RWPE1 (cell line): ENCODE measurements around the gene TEX22.
A peak's percentile ranks its signal among the peaks of the same experiment; 100 is the strongest.

Experiments used
- CTCF ChIA-PET: fragments of 350-600 bp; sonication (Branson Sonifier 250); formaldehyde crosslinking; extraction: SDS; loops from one replicate; lab custom pipeline; 2021; lab: Yijun Ruan, JAX
- POLR2A ChIA-PET: fragments of 400-600 bp; formaldehyde crosslinking; extraction: SDS; loops from one replicate; lab custom pipeline; 2020; ENCODE audit warnings: antibody characterized with exemption; ENCODE audit not compliant: low non-redundant PET; lab: Yijun Ruan, JAX
- DNase-seq: peaks from one replicate; pipeline ENCODE4 v3.0.0; 2012; ENCODE audit warnings: low spot score
- H3K27ac ChIP-seq: fragments of 450-650 bp; 2 replicates; pipeline ENCODE4 v1.5.1; 2017
- TF ChIP-seq, protein P1 (sequence below): fragments of 450-650 bp; conservative IDR thresholded peaks from 2 replicates; pipeline ENCODE4 v1.5.1; 2017; ENCODE audit warnings: low read depth, mild to moderate bottlenecking

Gene TEX22

DNA sequence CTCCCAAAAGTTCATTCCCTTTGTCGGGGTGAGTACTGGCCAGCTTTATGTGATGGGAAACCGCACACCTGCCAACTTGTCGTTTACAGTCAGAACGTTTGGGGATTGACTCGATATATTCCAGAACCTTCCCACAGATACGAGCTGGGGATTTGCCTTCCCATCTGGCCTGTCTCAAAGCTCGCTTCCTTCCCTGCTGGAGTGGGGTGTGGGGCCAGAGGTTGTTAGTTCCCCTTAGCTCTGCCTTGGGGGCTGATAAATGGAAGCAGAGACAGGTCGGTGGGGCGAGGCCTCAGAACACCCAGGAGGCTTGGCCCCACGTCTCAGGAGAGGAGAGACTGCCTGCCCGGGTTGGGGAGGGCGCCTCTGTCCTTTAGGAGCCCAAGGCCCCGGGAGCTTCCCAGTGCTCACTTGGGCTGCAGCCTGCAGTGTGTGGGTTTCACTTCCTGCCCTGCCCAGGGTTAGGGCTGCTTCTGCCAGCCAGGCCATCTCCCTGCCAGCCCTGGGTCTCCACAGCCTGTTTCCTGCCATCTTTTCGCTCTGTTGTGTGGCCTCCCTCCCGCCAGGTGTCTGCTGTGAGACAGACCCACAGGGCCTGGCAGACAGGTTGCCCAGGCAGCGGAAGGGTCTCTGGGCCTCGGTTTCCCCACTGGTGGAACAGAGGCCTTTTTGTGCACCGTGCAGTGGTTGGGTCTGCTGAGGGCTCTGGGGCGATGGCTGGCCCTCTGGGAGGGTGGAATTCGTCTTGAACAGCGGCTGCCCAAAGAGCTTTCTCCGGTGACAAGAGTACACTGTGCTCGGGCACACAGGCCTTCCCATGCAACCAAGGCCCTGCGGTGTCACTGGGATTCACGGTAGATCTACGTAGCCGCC, 8.1 kb upstream of the TEX22 start:
- DNase-seq, result no peak

GRCh38 chr14:105390849-105391500, 7.4 kb upstream of the TEX22 start:
- DNase-seq, result no peak
- CTCF ChIA-PET, result no interaction called here
- H3K27ac ChIP-seq, result no peak overlapping the region
- TF ChIP-seq, protein P1, sequence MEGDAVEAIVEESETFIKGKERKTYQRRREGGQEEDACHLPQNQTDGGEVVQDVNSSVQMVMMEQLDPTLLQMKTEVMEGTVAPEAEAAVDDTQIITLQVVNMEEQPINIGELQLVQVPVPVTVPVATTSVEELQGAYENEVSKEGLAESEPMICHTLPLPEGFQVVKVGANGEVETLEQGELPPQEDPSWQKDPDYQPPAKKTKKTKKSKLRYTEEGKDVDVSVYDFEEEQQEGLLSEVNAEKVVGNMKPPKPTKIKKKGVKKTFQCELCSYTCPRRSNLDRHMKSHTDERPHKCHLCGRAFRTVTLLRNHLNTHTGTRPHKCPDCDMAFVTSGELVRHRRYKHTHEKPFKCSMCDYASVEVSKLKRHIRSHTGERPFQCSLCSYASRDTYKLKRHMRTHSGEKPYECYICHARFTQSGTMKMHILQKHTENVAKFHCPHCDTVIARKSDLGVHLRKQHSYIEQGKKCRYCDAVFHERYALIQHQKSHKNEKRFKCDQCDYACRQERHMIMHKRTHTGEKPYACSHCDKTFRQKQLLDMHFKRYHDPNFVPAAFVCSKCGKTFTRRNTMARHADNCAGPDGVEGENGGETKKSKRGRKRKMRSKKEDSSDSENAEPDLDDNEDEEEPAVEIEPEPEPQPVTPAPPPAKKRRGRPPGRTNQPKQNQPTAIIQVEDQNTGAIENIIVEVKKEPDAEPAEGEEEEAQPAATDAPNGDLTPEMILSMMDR, result no peak
- POLR2A ChIA-PET, result no interaction called here

More for the DNA sequence above, 8.1 kb upstream of the TEX22 start:
- H3K27ac ChIP-seq, result 0 out of 2 replicates have a peak overlapping the region, but pooled peaks have one; percentile 13
- CTCF ChIA-PET, result interaction anchor here (1.6 kb wide), 1 partner anchor 16 kb away, joined by 7 read pairs; no protein-coding TSS in a partner anchor
- POLR2A ChIA-PET, result no interaction called here
- TF ChIP-seq, protein P1, result no peak

- no peak overlapping the region for H3K27ac ChIP-seq
- POLR2A ChIA-PET, result no interaction called here
- TF ChIP-seq, protein P1, result no peak
- CTCF ChIA-PET, result no interaction called here
- no peak for DNase-seq
Observed at GRCh38 chr14:105391541-105391940, 6.8 kb upstream of the TEX22 start.

DNA sequence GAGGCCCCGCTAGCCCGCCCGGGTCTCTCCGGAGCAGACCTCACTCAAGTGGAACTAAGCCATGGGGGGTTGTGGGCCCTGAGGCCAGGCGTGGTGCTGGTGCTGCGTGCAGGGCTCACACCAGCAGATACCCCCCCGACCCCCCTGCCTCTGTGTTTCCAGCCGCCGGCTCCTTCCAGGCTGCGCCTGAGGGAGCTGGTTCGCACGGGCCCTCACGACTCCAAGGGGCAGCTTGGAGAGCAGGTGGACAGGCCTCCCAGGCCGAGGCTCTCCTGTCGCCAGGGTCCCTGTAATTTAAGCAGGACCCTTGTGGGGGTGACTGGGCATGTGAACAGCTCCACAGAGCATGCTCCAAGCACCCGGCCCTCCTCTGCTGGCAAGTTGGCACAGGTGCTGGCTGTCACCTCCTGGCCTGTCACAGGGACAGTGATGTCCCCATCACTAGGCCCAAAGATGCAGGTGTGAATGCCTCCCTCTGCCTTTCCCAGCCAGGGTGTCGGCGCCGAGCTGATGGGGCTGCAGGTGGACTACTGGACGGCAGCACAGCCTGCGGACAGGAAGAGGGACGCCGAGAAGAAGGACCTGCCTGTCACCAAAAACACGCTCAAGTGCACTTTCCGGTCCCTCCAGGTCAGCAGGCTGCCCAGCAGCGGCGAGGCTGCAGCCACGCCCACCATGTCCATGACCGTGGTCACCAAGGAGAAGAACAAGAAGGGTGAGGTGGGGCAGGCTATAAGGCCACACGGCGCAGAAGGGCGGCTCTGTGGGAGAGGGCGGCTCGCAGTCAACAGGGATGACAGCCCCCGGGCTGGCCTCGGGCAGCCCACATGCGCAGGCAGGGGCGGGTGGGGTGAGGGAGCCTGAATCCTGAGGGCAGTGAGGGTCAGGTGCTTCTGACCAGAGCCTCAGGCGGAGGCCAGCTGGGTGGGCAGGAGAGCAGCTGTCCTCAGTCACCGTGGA, 5.9 kb upstream of the TEX22 start:
- H3K27ac ChIP-seq, result 0 out of 2 replicates have a peak overlapping the region, but pooled peaks have one; percentile 11
- CTCF ChIA-PET, result interaction anchor here (0.7 kb wide), 1 partner anchor 54 kb away, joined by 3 read pairs; no protein-coding TSS in a partner anchor
- no peak for DNase-seq
- TF ChIP-seq, protein P1, result no peak
- POLR2A ChIA-PET, result no interaction called here

DNA sequence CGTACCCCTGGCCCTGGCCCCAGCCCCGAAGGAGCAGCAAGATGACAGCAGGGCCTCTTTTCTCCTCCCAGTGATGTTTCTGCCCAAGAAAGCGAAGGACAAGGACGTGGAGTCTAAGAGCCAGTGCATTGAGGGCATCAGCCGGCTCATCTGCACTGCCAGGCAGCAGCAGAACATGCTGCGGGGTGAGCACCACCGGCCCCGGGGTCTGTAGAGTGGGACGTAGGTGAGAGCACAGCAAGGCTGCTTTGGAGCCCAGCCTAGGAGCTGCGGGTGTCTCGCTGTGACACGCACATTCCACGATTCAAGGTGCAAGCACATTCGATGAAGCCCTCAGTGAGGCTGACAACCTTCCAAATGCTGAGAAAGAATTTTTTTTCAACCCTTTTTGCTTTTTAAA, 5.2 kb upstream of the TEX22 start:
- POLR2A ChIA-PET, result no interaction called here
- CTCF ChIA-PET, result no interaction called here
- peak overlapping the region; percentile 11; the same call in 1 of the 2 replicates for H3K27ac ChIP-seq
- TF ChIP-seq, protein P1, result no peak
- DNase-seq, result no peak
